ENCODE measurements around the gene DHX35.

DHX35 gene

DNA sequence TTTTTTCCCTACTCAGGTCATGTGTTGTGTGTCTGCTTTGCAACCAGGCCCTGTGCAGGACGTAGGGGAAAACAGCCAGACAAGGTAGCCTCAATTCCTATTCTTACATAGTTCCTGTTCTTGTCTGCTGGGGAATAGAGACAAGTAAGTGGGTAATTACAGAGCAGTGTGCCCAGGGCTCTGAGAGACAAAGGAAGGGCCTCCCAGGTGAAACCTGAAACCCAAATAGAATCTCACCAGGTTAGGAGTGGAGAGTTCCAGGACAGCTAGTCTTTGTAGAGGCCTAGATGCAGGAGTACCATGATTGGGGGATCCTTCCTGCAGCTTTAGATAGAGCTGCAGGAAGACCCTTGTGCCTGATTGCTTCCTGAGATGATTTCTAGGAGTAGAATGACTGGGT, 48.4 kb downstream of the DHX35 start:
- FAIRE-seq (no peak), DNase-seq (ENCODE audit: extremely low spot score, insufficient read length, low read depth) (no peak)

DNA sequence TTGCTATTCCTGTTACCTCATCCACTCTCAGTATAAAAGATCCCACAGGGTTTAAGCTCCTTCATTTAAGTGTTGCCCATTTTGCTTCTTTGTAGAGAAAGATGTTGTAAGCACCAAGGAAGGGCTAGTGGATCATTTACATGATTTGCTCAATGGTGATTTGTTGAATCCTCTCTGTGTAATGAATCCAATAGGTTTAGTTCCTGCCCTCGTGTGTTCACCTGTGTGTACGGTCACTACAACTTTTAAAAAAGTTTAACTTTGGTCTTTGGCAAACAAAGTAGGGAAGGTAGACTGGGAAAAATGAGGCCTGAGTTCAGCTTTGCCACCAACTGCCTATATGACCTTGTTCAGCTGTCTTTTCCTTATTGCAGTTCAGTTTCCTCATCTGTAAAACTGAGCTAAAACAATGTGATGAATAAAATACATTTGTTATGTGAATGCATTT, 51.5 kb downstream of the DHX35 start:
- FAIRE-seq (peak; percentile 50), DNase-seq (ENCODE audit: extremely low spot score, insufficient read length, low read depth) (no peak)

DNA sequence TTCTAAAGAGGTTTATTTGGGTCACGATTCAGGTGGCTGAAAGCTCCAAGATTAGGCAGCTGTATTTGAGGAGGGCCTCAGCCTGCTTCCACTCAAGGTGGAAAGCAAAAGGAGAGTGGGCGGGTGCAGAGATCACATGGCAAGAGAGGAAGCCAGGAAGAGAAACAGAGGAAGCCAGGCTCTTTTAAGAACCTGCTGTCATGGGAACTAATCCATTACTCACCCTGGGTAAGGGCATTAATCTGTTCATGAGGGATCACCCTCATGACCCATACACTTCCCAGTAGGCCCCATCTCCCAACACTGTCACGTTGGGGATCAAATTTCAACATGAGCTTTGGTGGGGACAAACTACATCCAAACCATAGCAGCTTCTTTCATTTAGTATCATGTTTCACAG, 53.9 kb downstream of the DHX35 start:
- no peak for DNase-seq (ENCODE audit: extremely low spot score, insufficient read length, low read depth)
- FAIRE-seq: no peak

DNA sequence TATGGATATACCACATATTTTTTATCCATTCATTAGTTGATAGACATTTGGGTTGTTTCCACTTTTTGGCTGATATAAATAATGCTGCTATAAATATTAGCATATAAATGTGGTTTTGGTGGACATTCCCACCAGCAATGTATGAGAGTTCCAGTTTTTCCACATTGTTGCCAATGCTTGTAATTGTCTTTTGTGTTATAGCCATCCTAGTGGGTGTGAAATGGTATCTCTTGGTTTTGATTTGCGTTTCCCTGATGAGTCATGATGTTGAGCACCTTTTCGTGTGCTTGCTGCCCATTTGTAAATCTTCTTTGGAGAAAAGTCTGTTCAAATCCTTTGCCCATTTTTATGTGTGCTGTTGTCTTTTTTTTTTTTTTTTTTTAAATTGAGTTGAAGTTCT, 54.4 kb downstream of the DHX35 start:
- DNase-seq (ENCODE audit: extremely low spot score, insufficient read length, low read depth) (no peak), FAIRE-seq (peak; percentile 21)

DNA sequence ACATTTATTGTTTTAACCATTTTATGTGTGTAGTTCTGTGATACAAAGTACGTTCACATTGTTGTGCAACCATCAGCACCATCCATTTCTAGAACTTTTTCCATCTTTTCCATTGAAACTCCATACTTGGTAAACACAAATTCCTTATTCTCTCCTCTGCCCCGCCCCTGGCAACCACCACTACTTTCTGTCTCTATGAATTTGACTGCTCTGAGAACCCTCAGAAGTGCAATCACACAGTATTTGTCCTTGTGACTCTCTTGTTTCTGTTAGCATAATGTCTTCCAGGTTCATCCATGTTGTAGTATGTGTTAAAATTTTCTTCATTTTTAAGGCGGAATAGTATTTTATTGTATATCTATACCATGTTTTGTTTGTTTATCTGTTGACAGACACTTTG, 56.9 kb downstream of the DHX35 start:
- DNase-seq (ENCODE audit: extremely low spot score, insufficient read length, low read depth): no peak
- FAIRE-seq: no peak

DNA sequence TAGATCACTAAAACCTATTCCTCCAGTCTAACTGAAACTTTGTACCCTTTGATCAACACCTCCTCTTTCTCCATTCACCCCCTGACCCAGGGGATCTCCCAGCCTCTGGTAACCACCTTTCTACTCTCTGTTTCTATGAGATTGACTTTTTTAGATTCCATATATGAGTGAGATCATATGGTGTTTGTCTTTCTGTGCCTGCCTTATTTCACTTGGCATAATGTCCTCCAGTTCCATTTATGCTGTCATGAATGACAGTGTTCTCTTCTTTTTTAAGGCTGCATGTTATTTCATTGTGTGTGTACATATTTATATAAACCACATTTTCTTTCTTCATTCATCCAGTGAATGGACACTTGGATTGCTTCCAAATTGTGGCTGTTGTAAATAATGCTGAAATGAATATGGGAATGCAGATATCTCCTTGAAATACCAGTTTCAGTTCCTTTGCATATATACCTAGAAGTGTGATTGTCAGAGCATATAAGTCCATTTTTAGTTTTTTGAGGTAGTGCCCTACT, 57.7 kb downstream of the DHX35 start:
- FAIRE-seq (peak; percentile 88), DNase-seq (ENCODE audit: extremely low spot score, insufficient read length, low read depth) (no peak)

DNA sequence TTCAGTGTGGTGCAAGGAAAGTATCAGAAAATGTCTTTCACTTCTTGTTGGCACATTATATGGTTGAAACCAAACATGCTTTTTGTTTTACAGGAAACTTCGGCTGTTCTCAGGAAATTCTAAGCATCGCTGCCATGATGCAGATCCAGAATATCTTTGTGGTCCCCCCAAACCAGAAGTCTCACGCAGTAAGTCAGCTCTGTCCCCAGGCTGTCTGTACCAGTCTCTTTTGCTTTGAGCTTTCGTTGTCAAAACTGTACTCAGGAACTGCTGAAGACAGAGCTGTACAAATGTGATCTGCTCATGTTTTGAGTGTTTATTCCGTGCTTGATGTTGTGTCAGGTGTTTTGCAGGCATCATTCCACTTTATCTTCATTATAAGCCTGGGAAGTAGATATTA, 59.6 kb downstream of the DHX35 start:
- peak; percentile 69 for FAIRE-seq
- no peak for DNase-seq (ENCODE audit: extremely low spot score, insufficient read length, low read depth)

DNA sequence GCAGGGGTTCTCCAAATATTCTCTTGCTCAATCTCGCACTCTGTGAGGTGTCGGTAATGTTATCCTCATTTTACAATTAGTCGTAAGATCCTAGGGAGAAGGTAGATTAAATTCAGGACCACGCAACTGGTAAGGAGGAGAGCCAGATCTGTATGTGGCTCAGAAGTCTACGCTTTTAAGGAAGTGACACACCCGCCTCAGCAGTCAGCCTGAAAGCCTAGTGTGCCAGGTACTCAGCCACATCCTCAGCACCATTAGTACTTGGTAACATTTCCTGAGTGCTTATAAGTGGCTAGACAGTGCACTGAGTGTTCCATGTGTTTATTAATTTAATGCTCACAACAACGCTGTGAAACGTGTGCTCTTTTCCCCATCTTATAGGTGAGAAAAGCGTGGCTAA, 63.7 kb downstream of the DHX35 start:
- FAIRE-seq: no peak

DNA sequence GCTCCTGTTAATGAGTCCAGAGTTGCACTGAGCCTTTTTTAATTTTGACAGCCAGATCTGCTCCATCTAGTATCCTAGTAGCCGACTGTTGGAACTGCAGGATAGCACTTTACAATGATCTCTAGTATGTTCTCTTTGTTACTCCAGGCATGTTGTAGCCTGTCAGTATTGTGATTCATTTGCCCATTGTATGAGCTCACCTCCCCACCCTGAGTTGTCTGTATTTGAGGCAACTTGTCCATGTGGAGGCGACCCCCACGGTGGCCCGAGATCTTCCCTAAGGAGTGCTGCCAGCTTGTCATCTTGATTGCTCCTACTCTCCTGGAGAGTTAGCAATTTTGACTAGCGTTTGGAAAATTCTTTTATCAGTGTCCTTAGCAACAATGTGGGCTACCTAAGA, 67.2 kb downstream of the DHX35 start:
- FAIRE-seq: no peak
- no peak for DNase-seq (ENCODE audit: extremely low spot score, insufficient read length, low read depth)

More for the DNA sequence above, 63.7 kb downstream of the DHX35 start:
- DNase-seq (ENCODE audit: extremely low spot score, insufficient read length, low read depth): no peak

DNA sequence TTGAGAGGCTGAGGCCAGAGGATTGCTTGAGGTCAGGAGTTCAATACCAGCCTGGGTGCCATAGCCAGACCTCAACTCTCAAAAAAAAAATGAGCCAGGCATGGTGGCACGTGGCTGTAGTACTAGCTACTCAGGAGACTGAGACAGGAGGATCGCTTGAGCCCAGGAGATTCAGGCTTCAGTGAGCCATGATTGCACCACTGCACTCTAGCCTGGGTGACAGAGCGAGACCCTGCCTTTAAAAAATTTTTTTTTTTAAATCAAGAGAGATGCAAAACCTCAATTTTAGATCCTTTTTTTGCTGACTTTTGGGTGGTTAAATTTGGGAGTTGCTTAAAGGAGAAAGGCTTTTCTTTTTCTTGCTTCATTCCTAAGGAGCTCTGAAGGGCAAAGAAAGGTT, 70.9 kb downstream of the DHX35 start:
- FAIRE-seq (no peak), DNase-seq (ENCODE audit: extremely low spot score, insufficient read length, low read depth) (no peak)

DNA sequence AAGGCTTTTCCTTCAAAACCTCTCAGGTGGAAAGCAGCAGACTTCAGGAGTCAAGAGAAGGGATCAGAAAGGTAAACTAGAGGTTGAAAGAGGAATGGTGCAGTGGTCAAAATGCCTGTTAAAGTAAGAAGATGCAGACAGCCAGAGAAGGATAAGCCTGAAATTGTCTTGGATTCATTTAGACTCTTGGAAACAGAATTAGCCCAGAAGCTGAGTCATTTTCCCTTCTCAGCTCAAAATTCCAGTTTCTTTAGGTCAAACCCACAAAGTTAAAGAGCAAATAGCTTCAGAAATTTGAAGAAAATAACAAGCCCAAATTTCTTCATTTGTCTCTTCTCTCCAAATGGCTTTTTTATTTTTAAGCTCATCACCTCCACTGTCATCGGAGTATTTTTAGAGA, 73.9 kb downstream of the DHX35 start:
- DNase-seq (ENCODE audit: extremely low spot score, insufficient read length, low read depth): no peak

DNA sequence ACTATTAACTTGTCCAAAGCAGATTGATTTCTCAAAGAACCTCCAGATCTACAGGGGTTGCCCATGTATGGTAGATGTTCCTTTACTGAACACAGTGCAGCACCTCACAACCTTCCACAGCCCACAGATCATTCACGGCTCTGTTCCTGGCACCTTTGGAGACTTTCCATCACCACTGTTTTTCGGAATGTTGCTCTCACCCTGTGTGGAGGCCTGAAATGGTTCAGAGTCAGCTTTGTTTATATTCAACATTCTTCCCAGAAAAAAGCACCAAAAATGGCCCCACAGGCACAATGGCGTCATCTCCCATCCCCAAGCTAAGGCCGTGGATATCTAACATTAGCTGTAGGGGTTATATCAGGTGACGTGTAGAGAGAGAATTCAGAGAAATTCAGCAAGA, 74.7 kb downstream of the DHX35 start:
- no peak for DNase-seq (ENCODE audit: extremely low spot score, insufficient read length, low read depth)
- FAIRE-seq: no peak

More for the DNA sequence above, 73.9 kb downstream of the DHX35 start:
- no peak for FAIRE-seq

DNA sequence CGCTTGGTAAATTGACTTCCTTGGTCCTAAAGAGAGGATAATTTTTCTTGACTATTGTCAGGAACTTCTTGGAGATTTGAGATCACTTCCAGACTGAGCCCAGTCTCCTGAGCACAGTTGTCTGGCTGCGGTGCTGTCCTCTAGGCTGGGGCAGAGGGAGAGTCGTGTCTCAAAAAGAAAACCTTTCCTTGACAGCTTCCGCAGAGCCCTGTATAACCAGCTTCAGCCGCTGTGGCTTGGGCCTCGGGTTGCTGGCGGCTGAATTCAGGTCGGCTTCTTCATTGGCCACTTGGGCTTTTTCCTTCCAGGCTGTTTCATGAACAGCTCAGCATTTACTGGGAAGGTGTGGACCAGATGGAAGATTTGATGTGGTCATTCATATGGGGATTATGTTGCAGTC, 75.9 kb downstream of the DHX35 start:
- no peak for FAIRE-seq
- no peak for DNase-seq (ENCODE audit: extremely low spot score, insufficient read length, low read depth)

DNA sequence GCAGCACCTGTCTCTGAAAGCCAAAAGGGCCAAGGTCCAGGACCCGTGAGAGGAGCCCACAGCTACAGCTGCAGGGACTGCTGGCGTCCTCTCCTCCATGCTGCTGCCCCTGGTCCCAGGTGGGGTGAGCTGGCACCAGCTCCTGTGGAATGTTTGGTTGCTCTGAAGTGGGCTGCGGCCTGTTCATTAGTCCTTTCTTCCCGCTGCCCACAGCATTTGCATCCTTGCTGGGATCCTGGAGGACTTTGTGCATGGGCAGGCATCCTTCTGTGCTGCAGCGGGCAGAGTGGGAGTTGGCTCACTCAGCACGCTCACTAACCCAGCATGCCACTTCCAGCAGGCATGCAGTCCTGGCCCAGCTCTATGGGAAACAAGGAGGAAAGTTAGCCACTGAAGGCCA, 76.4 kb downstream of the DHX35 start:
- no peak for FAIRE-seq
- DNase-seq (ENCODE audit: extremely low spot score, insufficient read length, low read depth): no peak

DNA sequence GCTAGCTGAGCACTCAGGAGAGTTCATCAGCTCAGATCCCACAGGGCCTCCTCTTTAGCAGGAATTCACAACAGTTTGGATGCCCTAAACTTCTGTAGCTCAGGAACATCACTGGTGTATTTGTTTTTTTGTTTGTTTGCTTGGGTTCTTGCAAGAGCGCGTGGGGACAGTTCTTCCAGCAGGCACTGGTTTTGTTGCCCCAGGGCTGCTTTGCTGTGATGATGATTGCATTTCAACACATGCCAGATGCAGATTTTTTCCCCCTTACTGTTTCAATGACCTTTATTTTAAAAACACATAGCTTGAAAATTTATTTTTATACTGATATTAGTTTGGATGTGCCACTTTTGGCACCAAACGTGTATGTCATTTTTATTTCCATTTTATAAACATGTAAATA, 77.1 kb downstream of the DHX35 start:
- FAIRE-seq (no peak), DNase-seq (ENCODE audit: extremely low spot score, insufficient read length, low read depth) (no peak)

DNA sequence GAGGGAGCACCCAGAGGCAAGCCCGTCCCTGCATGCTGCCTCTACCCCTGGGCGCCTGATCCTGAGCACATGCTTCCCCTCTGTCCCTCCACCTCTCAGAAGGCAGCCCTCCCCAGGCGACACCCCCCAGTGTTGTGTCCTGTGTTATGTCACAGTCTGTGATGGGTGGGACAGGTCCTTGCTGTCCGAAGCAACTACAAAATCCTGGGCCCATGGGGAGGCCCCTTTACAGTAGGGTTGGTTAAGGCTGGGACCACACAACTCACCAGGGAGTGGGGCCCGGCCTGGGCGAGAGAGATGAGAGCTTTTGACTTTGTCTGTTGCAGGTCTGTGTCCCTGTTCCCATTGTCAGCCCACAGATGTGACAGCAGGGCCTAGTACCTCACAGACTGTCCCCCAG, 78.0 kb downstream of the DHX35 start:
- DNase-seq (ENCODE audit: extremely low spot score, insufficient read length, low read depth): no peak
- no peak for FAIRE-seq

DNA sequence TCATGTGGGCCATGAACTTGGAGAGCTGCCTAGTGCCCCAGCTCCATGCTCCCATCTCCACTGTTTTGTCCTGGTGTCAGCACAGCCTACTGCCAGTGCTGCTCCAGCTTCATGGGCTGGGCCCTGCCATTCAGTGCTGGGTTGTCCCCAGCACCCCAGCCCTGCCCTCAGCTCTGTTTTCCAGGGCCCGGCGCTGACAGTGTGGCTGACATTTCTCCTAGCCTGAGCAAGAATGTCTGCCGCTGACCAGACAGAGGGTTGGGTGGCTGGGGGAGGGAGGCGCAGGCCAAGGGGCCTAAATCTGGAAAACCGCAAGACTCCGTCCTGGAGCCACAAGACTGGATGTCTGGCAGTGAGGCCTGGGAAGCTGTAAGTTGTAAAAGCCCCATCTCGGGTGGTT, 78.9 kb downstream of the DHX35 start:
- FAIRE-seq: no peak
- DNase-seq (ENCODE audit: extremely low spot score, insufficient read length, low read depth): no peak

DNA sequence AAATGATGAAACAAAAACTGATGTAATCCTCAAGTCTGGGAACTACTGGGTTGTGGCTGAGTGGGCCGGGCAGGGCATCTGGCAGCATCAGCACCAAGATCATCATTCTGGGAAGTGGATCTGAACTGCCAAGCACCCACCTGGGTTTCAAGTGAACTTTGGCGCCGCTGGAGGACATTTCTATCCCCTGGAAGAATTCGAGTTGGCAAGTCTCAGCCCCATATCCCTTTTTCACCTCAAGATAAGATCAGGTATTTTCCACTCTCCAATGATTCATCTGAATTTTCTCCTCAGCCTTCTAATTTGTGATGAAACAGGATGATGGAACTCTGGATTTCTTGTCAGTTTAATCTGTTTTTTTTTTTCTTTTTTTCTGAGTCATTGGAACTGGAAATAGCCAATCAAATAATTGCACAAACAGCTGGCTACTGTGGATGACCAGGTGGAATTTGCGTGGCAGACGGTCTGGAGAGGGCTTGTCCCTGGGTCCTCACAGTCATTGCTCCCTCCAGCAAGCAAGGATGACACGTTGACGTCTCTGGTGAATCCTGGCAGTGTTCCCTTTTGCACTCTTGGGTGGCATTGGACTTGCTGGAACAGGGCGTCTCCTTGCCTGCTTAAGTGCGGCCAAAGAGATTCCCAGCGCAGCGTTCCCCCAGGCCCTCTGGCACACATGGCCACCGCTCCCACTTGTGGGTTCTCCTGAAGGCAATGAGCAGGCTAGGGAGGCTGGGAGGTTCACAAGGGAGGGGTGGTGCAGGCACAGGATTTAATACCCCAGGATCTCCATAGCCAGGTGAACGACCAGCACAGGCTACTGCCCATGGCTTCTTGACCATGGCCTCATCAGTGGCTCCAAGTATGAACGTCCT, 80.4 kb downstream of the DHX35 start:
- FAIRE-seq (no peak), DNase-seq (ENCODE audit: extremely low spot score, insufficient read length, low read depth) (no peak)

DNA sequence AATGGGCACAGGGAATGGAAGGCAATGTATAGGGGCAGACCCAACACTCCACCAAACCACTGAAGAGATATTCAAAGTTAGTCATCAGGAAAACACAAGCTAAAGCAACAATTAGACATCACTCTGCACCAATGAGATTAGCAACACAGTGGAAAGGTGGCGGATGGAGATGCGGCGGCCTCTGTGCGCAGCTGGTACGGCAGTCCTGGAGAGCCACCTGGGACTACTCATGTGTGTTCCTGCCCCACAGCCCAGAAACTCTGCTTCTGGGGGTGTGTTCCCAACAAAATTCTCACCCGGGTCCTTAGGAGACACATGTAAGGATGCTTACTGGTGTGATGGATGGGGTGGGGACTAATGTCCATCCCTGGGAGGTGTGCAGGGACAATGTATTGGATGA, 82.4 kb downstream of the DHX35 start:
- DNase-seq (ENCODE audit: extremely low spot score, insufficient read length, low read depth) (no peak), FAIRE-seq (no peak)

DNA sequence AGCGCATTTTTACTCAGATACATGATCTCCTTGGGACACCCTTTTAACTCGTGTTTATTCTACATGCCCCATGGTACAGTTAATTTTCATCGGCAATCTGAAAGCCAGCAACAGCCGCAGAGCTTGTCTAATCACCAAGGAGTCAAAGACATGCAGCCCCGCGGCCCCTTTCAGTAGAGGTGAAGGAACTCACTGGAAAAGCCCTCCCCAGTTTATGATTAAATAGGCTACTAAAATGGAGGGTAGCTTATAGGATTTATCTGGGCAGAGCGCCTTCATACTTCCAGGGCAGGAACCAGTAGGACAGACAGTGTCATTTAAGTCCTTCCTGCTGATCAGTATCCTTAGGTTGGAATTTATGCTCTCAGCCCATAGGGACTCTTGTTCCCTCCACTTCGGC, 83.5 kb downstream of the DHX35 start:
- no peak for FAIRE-seq
- no peak for DNase-seq (ENCODE audit: extremely low spot score, insufficient read length, low read depth)

DNA sequence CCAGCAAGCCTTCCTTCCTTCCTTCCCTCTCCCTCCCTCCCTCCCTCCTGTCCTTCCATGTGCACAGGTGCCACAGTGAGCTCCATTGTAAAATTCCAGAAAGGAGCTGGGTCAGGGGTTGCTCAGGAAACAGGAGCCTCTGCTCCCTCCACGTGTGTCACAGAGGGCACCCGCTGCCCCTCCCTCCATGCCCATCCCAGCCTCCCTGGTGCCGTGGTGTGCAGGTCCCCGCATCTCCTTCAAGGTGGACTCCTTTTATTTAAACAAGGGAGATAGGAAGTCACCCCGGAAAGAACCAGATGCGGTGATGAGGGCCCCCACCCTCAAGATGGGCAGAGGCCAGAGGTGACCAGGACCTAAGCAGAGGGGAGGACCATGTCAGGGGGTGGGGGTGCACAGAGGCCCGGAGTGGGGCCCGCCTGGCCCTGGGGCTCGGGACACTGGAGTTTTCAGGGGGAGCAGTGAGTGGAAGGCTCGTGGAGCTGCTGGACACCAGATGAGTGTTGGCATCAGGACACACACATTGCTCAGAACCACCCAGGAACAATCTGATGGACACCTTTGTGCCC, 85.4 kb downstream of the DHX35 start:
- no peak for DNase-seq (ENCODE audit: extremely low spot score, insufficient read length, low read depth)
- no peak for FAIRE-seq

Data from GM18507 (cell line).